Body of pancreas (tissue), 4 donors: ENCODE data around the gene BABAM2. TPM values are rescaled to one million over a fixed set of nuclear protein-coding genes. Genes with fewer than 3 reads are reported as not detected.

Source experiments
- ATAC-seq: fragments of 150-250 bp; one replicate; pipeline ENCODE4 v1.9.1; 2016
- DNase-seq, 4 donors: peaks; one replicate each; pipeline ENCODE4 v3.0.0-alpha.2; 2019
- H3K27ac ChIP-seq, 4 donors: fragments of 200-600 bp; sonication (generic); 1 replicate in 3 of 4; 2 replicates in 1 of 4; pipeline versions ENCODE4 v1.5.1 to v1.6.1; 2016 to 2019; ENCODE audit warnings: mild to moderate bottlenecking in 1 of 4, mixed read lengths in 1 of 4, moderate library complexity in 1 of 4
- H3K27me3 ChIP-seq, 2 donors: fragments of 200-600 bp; sonication (generic); one replicate each; pipeline ENCODE4 v1.6.0; 2016; ENCODE audit warnings: mild to moderate bottlenecking in 1 of 2
- H3K36me3 ChIP-seq, 2 donors: fragments of 200-600 bp; sonication (generic); replicated peaks in 1 of 2; 2 replicates each; pipeline ENCODE4 v1.5.1; 2016; ENCODE audit warnings: low read depth in 2 of 2; ENCODE audit not compliant: insufficient read depth in 1 of 2
- H3K4me1 ChIP-seq: fragments of 200-600 bp; sonication (generic); one replicate; pipeline ENCODE4 v1.6.0; 2016
- H3K4me3 ChIP-seq, 2 donors: fragments of 200-600 bp; sonication (generic); 1 replicate in 1 of 2; 2 replicates in 1 of 2; pipeline ENCODE4 v1.5.1; 2016 to 2019
- H3K9me3 ChIP-seq, 3 donors: fragments of 200-600 bp; sonication (generic); 1 replicate in 2 of 3; 2 replicates in 1 of 3; pipeline ENCODE4 v1.5.1; 2016
- POLR2A ChIP-seq, 3 donors: fragments of 450-650 bp; IDR thresholded peaks; one replicate each; pipeline ENCODE4 v1.6.1; 2016; ENCODE audit warnings: antibody characterized with exemption in 3 of 3, mild to moderate bottlenecking in 2 of 3
- WGBS, 2 donors: methylation state at CpG; one replicate each; pipeline ENCODE4 v1.1.5; 2017; 5-methylcytosine and 5-hydroxymethylcytosine counted together
- intact Hi-C: fragments of 100-400 bp; cut with DNase I; formaldehyde crosslinking; loops from one replicate; pipeline ENCODE4 v1.15.1; 2023
- total RNA-seq, 2 donors: library from RNA; depleted of rRNA; stranded (reverse); fragments of >200 nt; gene quantifications; one replicate each; pipeline ENCODE4 v1.1.0, GENCODE V29; 2016
- TF ChIP-seq, protein P1 (sequence below), 7 experiments: fragments of 450-650 bp in 4 of 7; fragments of 200-600 bp in 3 of 7; sonication (generic) in 3 of 7; IDR thresholded peaks; one replicate each; pipeline ENCODE4 v1.5.1; 2016 to 2019; ENCODE audit warnings: antibody characterized with exemption in 7 of 7

Gene BABAM2
- total RNA-seq, 2 donors from 2014 or later: 20.5 to 22.4 TPM

DNA sequence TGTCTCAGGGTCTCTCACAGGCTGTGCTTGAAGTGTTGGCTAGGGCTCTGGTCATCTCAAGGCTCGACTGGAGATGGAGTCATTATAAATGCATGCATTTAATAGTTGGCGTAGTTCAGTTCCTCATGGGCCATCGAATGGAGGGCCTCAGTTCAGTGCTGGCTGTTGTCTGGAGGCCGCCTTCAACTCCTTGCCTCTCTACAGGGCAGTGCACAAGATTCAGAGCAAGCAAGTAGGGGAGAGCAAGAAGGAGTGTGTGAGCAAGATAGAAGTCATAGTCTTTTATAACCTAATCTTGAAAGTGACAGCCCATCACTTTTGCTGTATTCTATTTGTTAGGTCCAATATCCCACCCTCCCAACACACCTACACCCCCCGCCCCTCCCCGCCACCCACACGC is 137.5 kb downstream of the BABAM2 start:
- TF ChIP-seq, protein P1, sequence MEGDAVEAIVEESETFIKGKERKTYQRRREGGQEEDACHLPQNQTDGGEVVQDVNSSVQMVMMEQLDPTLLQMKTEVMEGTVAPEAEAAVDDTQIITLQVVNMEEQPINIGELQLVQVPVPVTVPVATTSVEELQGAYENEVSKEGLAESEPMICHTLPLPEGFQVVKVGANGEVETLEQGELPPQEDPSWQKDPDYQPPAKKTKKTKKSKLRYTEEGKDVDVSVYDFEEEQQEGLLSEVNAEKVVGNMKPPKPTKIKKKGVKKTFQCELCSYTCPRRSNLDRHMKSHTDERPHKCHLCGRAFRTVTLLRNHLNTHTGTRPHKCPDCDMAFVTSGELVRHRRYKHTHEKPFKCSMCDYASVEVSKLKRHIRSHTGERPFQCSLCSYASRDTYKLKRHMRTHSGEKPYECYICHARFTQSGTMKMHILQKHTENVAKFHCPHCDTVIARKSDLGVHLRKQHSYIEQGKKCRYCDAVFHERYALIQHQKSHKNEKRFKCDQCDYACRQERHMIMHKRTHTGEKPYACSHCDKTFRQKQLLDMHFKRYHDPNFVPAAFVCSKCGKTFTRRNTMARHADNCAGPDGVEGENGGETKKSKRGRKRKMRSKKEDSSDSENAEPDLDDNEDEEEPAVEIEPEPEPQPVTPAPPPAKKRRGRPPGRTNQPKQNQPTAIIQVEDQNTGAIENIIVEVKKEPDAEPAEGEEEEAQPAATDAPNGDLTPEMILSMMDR (IDR thresholded peaks at IDR 0.05): no peak
- no peak for TF ChIP-seq POLR2A (IDR thresholded peaks at IDR 0.05)
- H3K4me1 ChIP-seq: no peaks in the 10 kb centered on the region
- no peaks in the 10 kb centered on the region for H3K9me3 ChIP-seq
- H3K27me3 ChIP-seq: no peaks in the 10 kb centered on the region
- no peak overlapping the region for H3K4me3 ChIP-seq
- 95 to 98% methylated on average over 7 of the region's 7 CpGs for WGBS, 2 donors
- no peak for DNase-seq
- ATAC-seq: no peak
- H3K36me3 ChIP-seq: no peaks in the 10 kb centered on the region
- no peak overlapping the region for H3K27ac ChIP-seq
- intact Hi-C loops: no loop called here

DNA sequence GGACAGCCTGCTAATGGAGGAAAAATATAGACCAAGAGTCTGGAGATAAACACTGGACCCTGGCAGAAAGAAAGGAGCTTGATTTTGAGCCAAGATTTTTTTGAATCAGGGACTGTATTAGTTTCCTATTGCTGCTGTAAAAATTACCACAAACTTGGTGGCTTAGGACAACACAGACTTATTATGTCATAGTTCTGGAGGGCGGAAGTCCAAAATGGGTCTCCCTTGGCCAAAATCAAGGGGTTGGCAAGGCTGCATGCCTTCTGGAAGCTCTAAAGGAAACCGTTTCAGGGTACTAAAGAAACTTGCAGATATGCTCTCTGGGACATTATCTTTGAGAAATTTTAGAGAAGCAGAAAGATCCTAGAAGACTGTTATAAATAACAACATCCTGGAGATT is 140.1 kb downstream of the BABAM2 start:
- H3K4me1 ChIP-seq: no peaks in the 10 kb centered on the region
- no peaks in the 10 kb centered on the region for H3K9me3 ChIP-seq
- no peaks in the 10 kb centered on the region for H3K36me3 ChIP-seq
- intact Hi-C loops: no loop called here
- ATAC-seq (no peak), DNase-seq (no peak)
- TF ChIP-seq, protein P1 (IDR thresholded peaks at IDR 0.05): no peak
- TF ChIP-seq POLR2A (IDR thresholded peaks at IDR 0.05): no peak
- H3K27me3 ChIP-seq: no peaks in the 10 kb centered on the region
- 83 to 84% methylated on average over 2 of the region's 2 CpGs for WGBS, 2 donors
- no peak overlapping the region for H3K4me3 ChIP-seq
- H3K27ac ChIP-seq: no peak overlapping the region

DNA sequence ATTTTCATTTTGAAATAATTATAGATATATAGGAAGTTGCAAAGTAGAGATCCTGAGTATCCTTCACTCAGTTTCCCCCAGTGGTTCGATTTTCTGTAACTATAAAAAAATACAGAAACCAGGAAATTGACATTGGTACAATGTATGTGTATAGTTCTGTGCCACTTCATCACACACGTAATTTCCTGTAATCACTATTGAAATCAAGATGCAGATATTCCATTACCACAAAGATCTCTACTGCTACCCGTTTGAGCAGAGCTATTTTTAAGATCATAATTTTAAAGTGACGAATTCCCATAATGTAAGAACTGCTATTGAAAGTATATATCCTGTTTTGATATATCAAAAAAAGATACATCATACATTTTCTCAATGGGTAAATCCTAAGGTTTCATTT is 142.3 kb downstream of the BABAM2 start:
- no peaks in the 10 kb centered on the region for H3K9me3 ChIP-seq
- no peaks in the 10 kb centered on the region for H3K4me1 ChIP-seq
- no peak overlapping the region for H3K4me3 ChIP-seq
- no peak for TF ChIP-seq POLR2A (IDR thresholded peaks at IDR 0.05)
- TF ChIP-seq, protein P1 (IDR thresholded peaks at IDR 0.05): no peak
- no peaks in the 10 kb centered on the region for H3K27me3 ChIP-seq
- no peak overlapping the region for H3K27ac ChIP-seq
- ATAC-seq (no peak), DNase-seq (no peak)
- 73 to 78% methylated on average over 4 of the region's 4 CpGs for WGBS, 2 donors
- intact Hi-C loops: no loop called here
- H3K36me3 ChIP-seq: no peaks in the 10 kb centered on the region

DNA sequence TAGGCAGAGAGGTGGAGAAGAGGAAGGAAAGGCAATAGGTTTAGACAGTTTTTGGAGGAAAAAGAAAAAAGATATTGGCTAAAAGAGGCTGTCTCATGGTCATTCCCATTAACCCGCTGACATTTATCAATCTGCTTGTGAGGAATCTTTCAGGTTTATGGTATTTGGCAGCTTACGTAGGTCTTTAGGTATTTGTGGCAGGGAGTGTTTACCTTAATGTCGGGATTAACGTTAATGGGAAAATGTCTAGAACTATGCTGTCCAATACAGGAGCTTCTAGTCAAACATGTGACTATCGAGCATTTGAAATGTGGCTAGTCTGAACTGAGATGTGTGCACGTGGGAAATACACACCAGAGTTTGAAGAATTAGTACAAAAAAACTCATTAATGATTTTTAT is 144.2 kb downstream of the BABAM2 start:
- intact Hi-C loops: no loop called here
- no peak for ATAC-seq
- Histone ChIP-seq H3K4me3 (no peak overlapping the region), H3K36me3 (no peaks in the 10 kb centered on the region), H3K4me1 (no peaks in the 10 kb centered on the region), H3K27ac (no peak overlapping the region), H3K9me3 (no peaks in the 10 kb centered on the region), H3K27me3 (no peaks in the 10 kb centered on the region)
- DNase-seq: no peak
- 92 to 95% methylated on average over 6 of the region's 6 CpGs for WGBS, 2 donors
- TF ChIP-seq, protein P1 (IDR thresholded peaks at IDR 0.05): no peak
- no peak for TF ChIP-seq POLR2A (IDR thresholded peaks at IDR 0.05)

DNA sequence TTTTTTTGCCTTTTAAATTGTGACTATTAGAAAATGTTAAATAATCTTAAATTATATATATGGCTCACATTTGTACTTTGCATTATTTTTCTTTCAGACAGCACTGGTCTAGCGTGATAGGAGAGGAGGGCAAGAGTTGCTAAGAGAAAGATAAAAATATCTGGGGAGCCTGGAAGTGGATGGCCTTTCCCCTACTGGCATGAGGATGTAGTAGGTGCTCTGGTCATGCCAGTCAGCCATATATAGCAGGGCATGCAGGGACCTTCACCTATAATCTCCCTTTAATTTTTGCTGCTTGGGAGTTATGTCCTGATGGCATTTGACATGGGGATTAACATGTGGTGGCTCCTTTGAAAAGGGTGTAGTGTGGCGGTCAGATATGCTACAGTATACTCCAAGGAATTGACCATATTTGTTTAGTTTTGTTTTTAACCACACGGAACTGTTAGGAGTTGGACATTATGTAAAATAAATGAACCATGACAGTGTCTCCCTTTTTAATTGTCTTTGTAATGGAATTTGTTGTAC is 144.7 kb downstream of the BABAM2 start:
- H3K27me3 ChIP-seq: no peaks in the 10 kb centered on the region
- no peaks in the 10 kb centered on the region for H3K36me3 ChIP-seq
- no peaks in the 10 kb centered on the region for H3K4me1 ChIP-seq
- intact Hi-C loops: no loop called here
- TF ChIP-seq POLR2A (IDR thresholded peaks at IDR 0.05): no peak
- TF ChIP-seq, protein P1 (IDR thresholded peaks at IDR 0.05): no peak
- ATAC-seq (no peak), DNase-seq (no peak)
- H3K27ac ChIP-seq: no peak overlapping the region
- H3K9me3 ChIP-seq: no peaks in the 10 kb centered on the region
- WGBS, 2 donors: 94 to 95% methylated on average over 3 of the region's 3 CpGs
- H3K4me3 ChIP-seq: no peak overlapping the region
